Ramos (cell line): ENCODE measurements around the gene NLRC3.
"Not testable (repeated sequence)": the region's sequence is repeated elsewhere in the genome, so short reads cannot be mapped to it uniquely, and the experiment has no call there.

Experiments
- in situ Hi-C: fragments of 300-500 bp; cut with MboI; formaldehyde crosslinking; loops from one replicate; pipeline ENCODE4 v1.14.3; 2022; ENCODE audit warnings: low sequenced_read_pairs; ENCODE audit not compliant: unreplicated experiment

The NLRC3 gene

GRCh38 chr16:3523281-3523680, 53.9 kb downstream of the NLRC3 start:
- in situ Hi-C loops, result loop anchor here (10.0 kb wide), 1 partner anchor 72 kb away; no protein-coding TSS in a partner anchor

GRCh38 chr16:3520841-3521240, 56.4 kb downstream of the NLRC3 start:
- in situ Hi-C loops, result loop anchor here (10.0 kb wide), 1 partner anchor 74 kb away; no protein-coding TSS in a partner anchor

- in situ Hi-C loops, result loop anchor here (10.0 kb wide), 1 partner anchor 74 kb away; no protein-coding TSS in a partner anchor
Measured at GRCh38 chr16:3520413-3520812, 56.8 kb downstream of the NLRC3 start.

GRCh38 chr16:3519581-3519980, 57.6 kb downstream of the NLRC3 start:
- in situ Hi-C loops, result no loop called here

- in situ Hi-C loops, result no loop called here
Measured at GRCh38 chr16:3518986-3519348, 58.2 kb downstream of the NLRC3 start.

GRCh38 chr16:3518292-3518985, 58.8 kb downstream of the NLRC3 start:
- in situ Hi-C loops, result no loop called here

- in situ Hi-C loops, result no loop called here
Measured at GRCh38 chr16:3515897-3516296, 61.3 kb downstream of the NLRC3 start.

- in situ Hi-C loops, result no loop called here
Measured at GRCh38 chr16:3514621-3515020, 62.6 kb downstream of the NLRC3 start.

- in situ Hi-C loops, result no loop called here
Measured at GRCh38 chr16:3513892-3514583, 63.2 kb downstream of the NLRC3 start.

- in situ Hi-C loops, result no loop called here
Measured at GRCh38 chr16:3511286-3512180, 65.7 kb downstream of the NLRC3 start.

GRCh38 chr16:3510416-3510815, 66.8 kb downstream of the NLRC3 start:
- in situ Hi-C loops, result no loop called here

- in situ Hi-C loops, result no loop called here
Measured at GRCh38 chr16:3509470-3509928, 67.7 kb downstream of the NLRC3 start.

- in situ Hi-C loops, result no loop called here
Measured at GRCh38 chr16:3508736-3509135, 68.5 kb downstream of the NLRC3 start.

GRCh38 chr16:3503523-3503922, 73.7 kb downstream of the NLRC3 start:
- in situ Hi-C loops, result no loop called here

GRCh38 chr16:3501783-3502400, 75.3 kb downstream of the NLRC3 start:
- in situ Hi-C loops, result no loop called here

GRCh38 chr16:3501412-3501761, 75.8 kb downstream of the NLRC3 start:
- in situ Hi-C loops, result not testable (repeated sequence)

- in situ Hi-C loops, result no loop called here
Measured at GRCh38 chr16:3498988-3499387, 78.2 kb downstream of the NLRC3 start.

- in situ Hi-C loops, result no loop called here
Measured at GRCh38 chr16:3497771-3498170, 79.4 kb downstream of the NLRC3 start.

GRCh38 chr16:3496386-3496785, 80.8 kb downstream of the NLRC3 start:
- in situ Hi-C loops, result no loop called here

GRCh38 chr16:3495176-3495575, 82.0 kb downstream of the NLRC3 start, which contains the start of gene C16orf90:
Gene C16orf90 (minus strand): TSS chr16:3495489. CDS start chr16:3495421, 68 bp downstream.
- in situ Hi-C loops, result no loop called here
